Psoas muscle (tissue), 8 donors: ENCODE data around the gene PCDH15. TPM values are rescaled to one million over a fixed set of nuclear protein-coding genes. Genes with fewer than 3 reads are reported as not detected.

ENCODE experiments used
- ATAC-seq, 4 donors: fragments of 200-7000 bp; cut with Tn5 transposase; one replicate each; pipeline ENCODE4 v1.9.1; 2020; ENCODE audit warnings: moderate library complexity in 3 of 4, mild to moderate bottlenecking in 2 of 4
- DNase-seq, 2 donors: peaks; one replicate each; pipeline ENCODE4 v3.0.0-alpha.2; 2020
- H3K27ac ChIP-seq: fragments of 200-600 bp; one replicate; pipeline ENCODE4 v1.8.0; 2022
- H3K27me3 ChIP-seq, 3 donors: fragments of 200-600 bp in 1 of 3; one replicate each; pipeline versions ENCODE4 v1.6.1 to v1.8.0; 2013 to 2022; ENCODE audit warnings: low read length in 2 of 3, mild to moderate bottlenecking in 2 of 3, moderate library complexity in 1 of 3; ENCODE audit not compliant: insufficient read depth in 3 of 3
- H3K36me3 ChIP-seq, 2 donors: fragments of 200-600 bp in 1 of 2; one replicate each; pipeline versions ENCODE4 v1.6.1 to v1.8.0; 2013 to 2022; ENCODE audit warnings: low read depth in 1 of 2, mild to moderate bottlenecking in 1 of 2, moderate library complexity in 1 of 2; ENCODE audit not compliant: insufficient read depth in 1 of 2
- H3K4me1 ChIP-seq: fragments of 200-600 bp; one replicate; pipeline ENCODE4 v1.8.0; 2022
- H3K4me3 ChIP-seq: fragments of 200-600 bp; one replicate; pipeline ENCODE4 v1.8.0; 2022; ENCODE audit warnings: mild to moderate bottlenecking
- H3K9me3 ChIP-seq: fragments of 200-600 bp; one replicate; pipeline ENCODE4 v1.8.0; 2022
- CTCF ChIP-seq: fragments of 200-600 bp; IDR thresholded peaks from one replicate; pipeline ENCODE4 v1.8.0; 2022; ENCODE audit warnings: antibody characterized with exemption
- WGBS, 3 donors: extraction: QIAGEN DNeasy Blood & Tissue Kit; methylation state at CpG; one replicate each; pipeline versions ENCODE4 v1.1.6 to v1.1.7; 2013; 5-methylcytosine and 5-hydroxymethylcytosine counted together
- intact Hi-C, 2 donors: fragments of 100-400 bp; cut with DNase I; formaldehyde crosslinking; loops; one replicate each; pipeline versions ENCODE4 v1.11.0 to v1.14.2; 2022
- polyA plus RNA-seq, 3 donors: library from polyadenylated mRNA; stranded (reverse); fragments of 200-250 nt; gene quantifications; one replicate each; pipeline ENCODE4 v1.2.3, GENCODE V29; 2013
- total RNA-seq, 4 donors: library from RNA; stranded (reverse); fragmentation: NEBNext Ultra II Directional in 2 of 4; extraction: Animal tissue kit (Norgen Biotek cat#: 25700) in 2 of 4; gene quantifications; one replicate each; pipeline versions ENCODE4 v1.2.1 to v1.2.4, GENCODE V29; 2021 to 2023
- donor health status: healthy with polysubstance abuse.
- donor health status: DM: no; HTN: no; CAD: no; lungs with moderate emphysema.
- donor health status: Bipolar disorder and iron deficiency.
- donor health status: healthy.
- donor health status: DM: yes; HTN: yes; CAD: no.
- donor health status: DM: no; HTN: no; CAD: no.
- donor health status: DM: no; HTN: no; CAD: no.
- donor health status: DM: yes; HTN: yes; CAD: no.

The PCDH15 gene
- total and polyA plus RNA-seq, 7 donors: not detected

GRCh38 chr10:54198051-54198450 is 603.0 kb downstream of the PCDH15 start:
- Histone ChIP-seq H3K27me3 (no peaks in the 10 kb centered on the region), H3K4me1 (no peaks in the 10 kb centered on the region), H3K27ac (no peak overlapping the region), H3K9me3 (no peaks in the 10 kb centered on the region), H3K36me3 (no peaks in the 10 kb centered on the region), H3K4me3 (no peak overlapping the region)
- intact Hi-C loops: no loop called here
- TF ChIP-seq CTCF: no peak
- DNase-seq (no peak), ATAC-seq (no peak)
- WGBS, 3 donors: 33 to 63% (median 51%) methylated on average over 3 of the region's 3 CpGs

GRCh38 chr10:54194806-54195205 is 606.2 kb downstream of the PCDH15 start:
- Histone ChIP-seq H3K36me3 (no peaks in the 10 kb centered on the region), H3K27me3 (no peaks in the 10 kb centered on the region), H3K27ac (no peak overlapping the region), H3K4me1 (no peaks in the 10 kb centered on the region), H3K9me3 (no peaks in the 10 kb centered on the region), H3K4me3 (no peak overlapping the region)
- DNase-seq (no peak), ATAC-seq (no peak)
- intact Hi-C loops: no loop called here
- TF ChIP-seq CTCF: no peak

- Histone ChIP-seq H3K27me3 (no peaks in the 10 kb centered on the region), H3K27ac (no peak overlapping the region), H3K9me3 (no peaks in the 10 kb centered on the region), H3K4me3 (no peak overlapping the region), H3K36me3 (no peaks in the 10 kb centered on the region), H3K4me1 (no peaks in the 10 kb centered on the region)
- no peak for TF ChIP-seq CTCF
- intact Hi-C loops: no loop called here
- ATAC-seq (no peak), DNase-seq (no peak)
Observed at GRCh38 chr10:54159924-54160323, 641.1 kb downstream of the PCDH15 start.

DNA sequence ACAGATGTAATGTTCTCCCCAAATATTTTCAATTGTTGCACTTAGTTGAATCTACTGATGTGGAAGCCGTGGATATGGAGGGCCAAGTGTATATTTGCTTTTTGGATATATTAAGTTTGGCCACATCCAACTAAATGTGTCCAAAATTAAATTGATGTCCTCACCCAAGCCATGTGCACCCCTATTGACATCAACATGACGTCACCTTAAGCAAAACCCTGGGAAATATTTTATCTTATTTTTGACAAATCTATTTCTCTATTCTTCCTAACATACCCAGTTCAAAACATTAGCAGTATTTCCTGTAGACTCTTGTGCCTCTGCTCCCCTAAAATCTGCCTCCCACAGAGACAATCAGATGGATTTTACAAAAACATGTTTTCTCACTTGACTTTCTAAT is 652.5 kb downstream of the PCDH15 start:
- DNase-seq (no peak), ATAC-seq (no peak)
- Histone ChIP-seq H3K4me1 (no peaks in the 10 kb centered on the region), H3K9me3 (no peaks in the 10 kb centered on the region), H3K36me3 (no peaks in the 10 kb centered on the region), H3K27me3 (no peaks in the 10 kb centered on the region), H3K27ac (no peak overlapping the region), H3K4me3 (no peak overlapping the region)
- TF ChIP-seq CTCF: no peak
- intact Hi-C loops: no loop called here
- WGBS, 3 donors: 69 to 77% (median 72%) methylated on average over 2 of the region's 2 CpGs

DNA sequence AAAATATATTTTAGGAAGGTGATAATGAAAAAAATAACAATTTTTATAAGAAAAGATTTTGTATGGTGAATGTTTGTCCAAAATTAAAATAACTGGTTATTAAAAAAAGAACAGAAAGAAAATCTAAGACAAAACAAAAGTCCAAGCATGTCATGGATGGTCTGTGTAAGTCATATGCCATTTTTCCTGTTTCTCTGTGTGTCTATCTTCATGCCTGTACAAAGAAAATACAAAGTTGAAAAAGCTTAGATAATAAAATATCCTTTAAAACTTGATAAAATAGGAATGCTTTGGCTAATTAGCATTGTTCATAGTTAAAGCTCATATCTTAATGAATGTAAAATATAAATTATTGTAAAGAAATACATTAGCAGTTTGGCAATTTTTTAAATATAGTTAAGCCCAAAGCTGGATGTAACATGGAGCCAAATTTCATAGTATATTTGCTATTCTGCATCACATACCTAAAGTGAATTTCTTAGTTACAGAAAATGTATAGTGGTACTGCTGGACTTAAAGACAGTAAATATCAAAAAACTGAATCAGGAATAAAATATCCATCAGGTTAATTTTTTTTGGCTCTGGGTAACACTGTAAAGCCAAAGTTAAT is 661.1 kb downstream of the PCDH15 start:
- no peak for ATAC-seq
- TF ChIP-seq CTCF: no peak
- H3K27me3 ChIP-seq: no peaks in the 10 kb centered on the region
- DNase-seq: no peak
- no peaks in the 10 kb centered on the region for H3K9me3 ChIP-seq
- no peaks in the 10 kb centered on the region for H3K4me1 ChIP-seq
- H3K4me3 ChIP-seq: no peak overlapping the region
- H3K27ac ChIP-seq: no peak overlapping the region
- no peaks in the 10 kb centered on the region for H3K36me3 ChIP-seq
- intact Hi-C loops: loop anchor here in 1 of 2 donors (2.0 kb wide), 1 partner anchor 35 kb away; no protein-coding TSS in a partner anchor
